ENCODE measurements around the gene NRP1.

NRP1 gene

GRCh38 chr10:33161550-33162247, 172.8 kb downstream of the NRP1 start:
- Mint-ChIP-seq H3K4me3 (no peak overlapping the region), H3K4me1 (ENCODE audit: low read depth in 2 of 2) (peaks cover 0 to 2% of the 10 kb centered on the region in 2 donors), H3K9me3 (no peaks in the 10 kb centered on the region), H3K27ac (no peak overlapping the region), H3K27me3 (peaks cover 5 to 10% of the 10 kb centered on the region in 2 donors), H3K36me3 (ENCODE audit: insufficient read depth) (no peaks in the 10 kb centered on the region)
- ATAC-seq (replicated peaks), result no peak
- no peak for DNase-seq

- DNase-seq (no peak), ATAC-seq (replicated peaks) (no peak)
- H3K27ac Mint-ChIP-seq, result no peak overlapping the region
- no peak overlapping the region for H3K4me3 Mint-ChIP-seq
- no peaks in the 10 kb centered on the region for H3K36me3 Mint-ChIP-seq (ENCODE audit: insufficient read depth)
- H3K27me3 Mint-ChIP-seq, result no peaks in the 10 kb centered on the region
- peaks cover 8 to 11% of the 10 kb centered on the region in 2 donors for H3K4me1 Mint-ChIP-seq (ENCODE audit: low read depth in 2 of 2)
- no peaks in the 10 kb centered on the region for H3K9me3 Mint-ChIP-seq
Observed at GRCh38 chr10:33160151-33160550, 174.3 kb downstream of the NRP1 start.

- ATAC-seq (replicated peaks), result no peak
- H3K4me1 Mint-ChIP-seq (ENCODE audit: low read depth in 2 of 2), result peaks cover 18 to 23% of the 10 kb centered on the region in 2 donors
- no peaks in the 10 kb centered on the region for H3K36me3 Mint-ChIP-seq (ENCODE audit: insufficient read depth)
- no peaks in the 10 kb centered on the region for H3K9me3 Mint-ChIP-seq
- no peak overlapping the region for H3K27ac Mint-ChIP-seq
- no peak overlapping the region for H3K4me3 Mint-ChIP-seq
- no peaks in the 10 kb centered on the region for H3K27me3 Mint-ChIP-seq
- DNase-seq, result no peak
Observed at GRCh38 chr10:33157103-33157502, 177.4 kb downstream of the NRP1 start.

- peak; percentile 42 to 48 (median 43) for DNase-seq
- peak; percentile 84 for ATAC-seq (replicated peaks)
- Mint-ChIP-seq H3K9me3 (no peaks in the 10 kb centered on the region), H3K36me3 (ENCODE audit: insufficient read depth) (no peaks in the 10 kb centered on the region), H3K27ac (peak overlapping the region; percentile 6 to 71), H3K4me1 (ENCODE audit: low read depth in 2 of 2) (peaks cover 24 to 30% of the 10 kb centered on the region in 2 donors), H3K27me3 (no peaks in the 10 kb centered on the region), H3K4me3 (peak overlapping the region in 1 of 2 donors; percentile 34)
Observed at GRCh38 chr10:33155720-33156638, 178.5 kb downstream of the NRP1 start.

- peaks cover 33 to 37% of the 10 kb centered on the region in 2 donors for H3K4me1 Mint-ChIP-seq (ENCODE audit: low read depth in 2 of 2)
- ATAC-seq (replicated peaks), result no peak
- DNase-seq, result no peak
- H3K27ac Mint-ChIP-seq, result peak overlapping the region; percentile 47 to 92
- H3K9me3 Mint-ChIP-seq, result no peaks in the 10 kb centered on the region
- H3K36me3 Mint-ChIP-seq (ENCODE audit: insufficient read depth), result no peaks in the 10 kb centered on the region
- no peaks in the 10 kb centered on the region for H3K27me3 Mint-ChIP-seq
- peak overlapping the region in 1 of 2 donors; percentile 45 for H3K4me3 Mint-ChIP-seq
Observed at GRCh38 chr10:33154590-33154989, 179.9 kb downstream of the NRP1 start.

GRCh38 chr10:33153968-33154327, 180.5 kb downstream of the NRP1 start:
- ATAC-seq (replicated peaks) (peak; percentile 34), DNase-seq (no peak)
- Mint-ChIP-seq H3K27ac (peak overlapping the region; percentile 47 to 92), H3K4me1 (ENCODE audit: low read depth in 2 of 2) (peaks cover 33 to 37% of the 10 kb centered on the region in 2 donors), H3K9me3 (no peaks in the 10 kb centered on the region), H3K4me3 (peak overlapping the region; percentile 39 to 45), H3K27me3 (no peaks in the 10 kb centered on the region), H3K36me3 (ENCODE audit: insufficient read depth) (no peaks in the 10 kb centered on the region)

- peaks cover 33 to 37% of the 10 kb centered on the region in 2 donors for H3K4me1 Mint-ChIP-seq (ENCODE audit: low read depth in 2 of 2)
- peak overlapping the region; percentile 39 to 45 for H3K4me3 Mint-ChIP-seq
Observed at GRCh38 chr10:33153251-33153967, 181.1 kb downstream of the NRP1 start.

DNA sequence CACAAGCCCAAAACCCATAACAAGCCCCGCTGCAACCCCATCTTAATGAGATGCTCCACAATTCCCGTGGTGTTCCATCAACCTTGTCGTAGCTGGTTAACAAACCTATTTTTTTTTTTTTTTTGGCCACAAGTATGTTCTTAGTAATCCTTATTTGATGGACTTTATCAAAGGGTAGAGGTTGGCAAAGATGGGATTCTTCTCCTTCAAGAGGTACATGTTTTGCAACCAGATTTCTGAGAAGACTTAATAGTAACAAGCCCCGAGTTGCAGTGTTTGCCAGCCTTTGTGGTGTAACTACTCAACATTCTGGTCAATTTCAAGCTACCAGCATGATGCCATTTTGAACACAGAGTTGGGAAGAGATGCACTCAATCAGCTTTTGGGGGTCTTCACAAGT, 181.7 kb downstream of the NRP1 start:
- Mint-ChIP-seq H3K4me3 (peak overlapping the region in 1 of 2 donors; percentile 45), H3K27me3 (no peaks in the 10 kb centered on the region), H3K36me3 (ENCODE audit: insufficient read depth) (no peaks in the 10 kb centered on the region), H3K9me3 (no peaks in the 10 kb centered on the region), H3K27ac (peak overlapping the region; percentile 47 to 92), H3K4me1 (ENCODE audit: low read depth in 2 of 2) (peaks cover 33 to 37% of the 10 kb centered on the region in 2 donors)
- ATAC-seq (replicated peaks), result no peak
- DNase-seq, result no peak

More at GRCh38 chr10:33153251-33153967, 181.1 kb downstream of the NRP1 start:
- no peak for DNase-seq
- peak overlapping the region; percentile 47 to 92 for H3K27ac Mint-ChIP-seq
- no peaks in the 10 kb centered on the region for H3K27me3 Mint-ChIP-seq
- H3K9me3 Mint-ChIP-seq, result no peaks in the 10 kb centered on the region
- peak; percentile 9 for ATAC-seq (replicated peaks)
- no peaks in the 10 kb centered on the region for H3K36me3 Mint-ChIP-seq (ENCODE audit: insufficient read depth)

DNA sequence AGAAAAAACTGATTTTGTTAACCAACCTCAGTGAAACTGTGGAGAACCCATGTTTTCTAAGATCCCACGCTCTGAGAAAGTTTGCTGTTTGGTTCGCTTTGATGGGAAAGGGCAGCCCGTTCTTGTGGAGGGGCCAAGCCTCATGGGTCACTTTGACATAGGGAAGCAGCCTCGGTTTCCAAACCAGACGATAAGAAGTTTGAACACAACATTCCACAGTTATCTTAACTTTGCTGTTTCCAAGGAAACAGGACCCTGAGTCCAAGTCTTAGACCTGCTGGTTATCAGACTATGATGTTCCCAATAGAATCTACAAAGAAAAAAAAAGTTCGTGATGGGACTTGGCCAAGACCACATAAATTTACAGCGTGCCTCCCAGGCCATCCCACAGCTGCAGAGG, 182.3 kb downstream of the NRP1 start:
- ATAC-seq (replicated peaks), result no peak
- H3K9me3 Mint-ChIP-seq, result no peaks in the 10 kb centered on the region
- no peak for DNase-seq
- H3K4me3 Mint-ChIP-seq, result no peak overlapping the region
- H3K27ac Mint-ChIP-seq, result no peak overlapping the region
- H3K27me3 Mint-ChIP-seq, result no peaks in the 10 kb centered on the region
- peaks cover 33 to 37% of the 10 kb centered on the region in 2 donors for H3K4me1 Mint-ChIP-seq (ENCODE audit: low read depth in 2 of 2)
- H3K36me3 Mint-ChIP-seq (ENCODE audit: insufficient read depth), result no peaks in the 10 kb centered on the region

- no peaks in the 10 kb centered on the region for H3K36me3 Mint-ChIP-seq (ENCODE audit: insufficient read depth)
- no peak for ATAC-seq (replicated peaks)
- H3K27me3 Mint-ChIP-seq, result no peaks in the 10 kb centered on the region
- H3K27ac Mint-ChIP-seq, result peak overlapping the region; percentile 47 to 87
- H3K4me1 Mint-ChIP-seq (ENCODE audit: low read depth in 2 of 2), result peaks cover 33 to 37% of the 10 kb centered on the region in 2 donors
- no peaks in the 10 kb centered on the region for H3K9me3 Mint-ChIP-seq
- no peak for DNase-seq
- no peak overlapping the region for H3K4me3 Mint-ChIP-seq
Observed at GRCh38 chr10:33151344-33151864, 183.1 kb downstream of the NRP1 start.

DNA sequence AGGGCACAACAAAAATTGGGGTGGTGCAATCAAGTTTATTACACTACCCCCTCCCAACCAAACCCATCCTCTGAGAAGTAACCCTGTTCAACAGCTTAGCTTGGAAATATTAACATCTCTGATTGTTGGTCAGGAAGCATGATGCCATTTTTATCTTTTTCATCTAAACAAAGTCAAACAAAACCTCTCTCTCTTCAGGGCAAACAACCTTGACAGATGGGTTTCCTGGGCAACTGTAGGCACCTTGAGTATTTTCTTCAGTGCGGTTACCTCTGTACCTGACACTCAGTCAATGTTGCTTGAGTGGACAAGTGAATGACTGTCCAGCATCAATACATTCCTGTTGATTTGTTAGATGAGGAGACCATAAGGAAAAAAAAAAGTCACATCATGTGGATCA, 183.6 kb downstream of the NRP1 start:
- Mint-ChIP-seq H3K4me3 (peak overlapping the region in 1 of 2 donors; percentile 17), H3K27ac (peak overlapping the region; percentile 47 to 87), H3K9me3 (no peaks in the 10 kb centered on the region), H3K27me3 (no peaks in the 10 kb centered on the region), H3K36me3 (ENCODE audit: insufficient read depth) (no peaks in the 10 kb centered on the region), H3K4me1 (ENCODE audit: low read depth in 2 of 2) (peaks cover 30 to 35% of the 10 kb centered on the region in 2 donors)
- ATAC-seq (replicated peaks) (peak; percentile 66), DNase-seq (no peak)

- no peak for ATAC-seq (replicated peaks)
- Mint-ChIP-seq H3K4me1 (ENCODE audit: low read depth in 2 of 2) (peaks cover 31 to 34% of the 10 kb centered on the region in 2 donors), H3K27me3 (no peaks in the 10 kb centered on the region), H3K27ac (peak overlapping the region; percentile 47 to 87), H3K4me3 (peak overlapping the region in 1 of 2 donors; percentile 17), H3K36me3 (ENCODE audit: insufficient read depth) (peaks cover 4% of the 10 kb centered on the region), H3K9me3 (no peaks in the 10 kb centered on the region)
- no peak for DNase-seq
Observed at GRCh38 chr10:33150146-33150545, 184.3 kb downstream of the NRP1 start.

DNA sequence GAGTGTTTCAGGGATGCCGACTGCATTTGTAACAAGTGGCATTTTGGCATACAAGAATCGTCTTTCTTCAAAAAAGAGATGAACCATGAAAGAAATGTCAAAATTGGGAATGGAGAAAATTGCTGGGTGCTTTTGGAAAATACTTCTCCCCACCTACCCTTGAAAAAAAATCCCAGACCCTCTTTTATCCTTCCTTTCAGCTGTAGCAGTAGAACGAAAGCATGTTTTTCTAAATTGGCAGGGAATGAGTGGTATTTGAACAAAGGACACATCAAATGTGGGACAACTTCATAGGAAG, 187.5 kb downstream of the NRP1 start:
- ATAC-seq (replicated peaks) (no peak), DNase-seq (no peak)
- Mint-ChIP-seq H3K27me3 (no peaks in the 10 kb centered on the region), H3K4me3 (no peak overlapping the region), H3K4me1 (ENCODE audit: low read depth in 2 of 2) (peaks cover 30 to 35% of the 10 kb centered on the region in 2 donors), H3K27ac (peak overlapping the region in 1 of 2 donors; percentile 58), H3K36me3 (ENCODE audit: insufficient read depth) (peaks cover 4% of the 10 kb centered on the region), H3K9me3 (no peaks in the 10 kb centered on the region)

Data from effector memory CD8-positive, alpha-beta T cell (primary cell).